IPS-NIHi11 (cell line): ENCODE data around the gene ZNF774.
"Not testable (repeated sequence)": the region's sequence is repeated elsewhere in the genome, so short reads cannot be mapped to it uniquely, and the experiment has no call there.

Experiments used
- DNase-seq: peaks from one replicate; pipeline ENCODE4 v3.0.0; 2012; ENCODE audit warnings: mixed read lengths, low spot score

ZNF774 gene

GRCh38 chr15:90345857-90346256, 6.2 kb upstream of the ZNF774 start:
- DNase-seq, result no peak

GRCh38 chr15:90347431-90348065, 4.5 kb upstream of the ZNF774 start:
- DNase-seq, result not testable (repeated sequence)

- no peak for DNase-seq
These were observed 3.6 kb upstream of the ZNF774 start for GRCh38 chr15:90348456-90348855.

- no peak for DNase-seq
These were observed 3.0 kb upstream of the ZNF774 start for GRCh38 chr15:90349072-90349471.

GRCh38 chr15:90349821-90350220, 2.3 kb upstream of the ZNF774 start:
- DNase-seq, result no peak

GRCh38 chr15:90351479-90352106, 491 bp upstream of the ZNF774 start:
- DNase-seq, result peak; percentile 68

GRCh38 chr15:90354986-90355385, 2.9 kb downstream of the ZNF774 start:
- DNase-seq, result no peak

GRCh38 chr15:90358124-90359033, 6.3 kb downstream of the ZNF774 start:
- no peak for DNase-seq

GRCh38 chr15:90360746-90361145, 8.7 kb downstream of the ZNF774 start:
- DNase-seq, result no peak

- DNase-seq, result no peak
These were observed 10.8 kb downstream of the ZNF774 start for GRCh38 chr15:90362936-90363212.

- DNase-seq, result no peak
These were observed 12.2 kb downstream of the ZNF774 start for GRCh38 chr15:90364251-90364650.

- DNase-seq, result no peak
These were observed 13.5 kb downstream of the ZNF774 start for GRCh38 chr15:90365414-90366055.

GRCh38 chr15:90367576-90367975, 15.5 kb downstream of the ZNF774 start:
- no peak for DNase-seq

- no peak for DNase-seq
These were observed 23.0 kb downstream of the ZNF774 start for GRCh38 chr15:90375071-90375470.

GRCh38 chr15:90376789-90377188, 24.7 kb downstream of the ZNF774 start:
- DNase-seq, result no peak

- no peak for DNase-seq
These were observed 27.2 kb downstream of the ZNF774 start for GRCh38 chr15:90379263-90379662.

- no peak for DNase-seq
These were observed 29.4 kb downstream of the ZNF774 start for GRCh38 chr15:90381515-90381914.

- DNase-seq, result no peak
These were observed 30.2 kb downstream of the ZNF774 start for GRCh38 chr15:90382320-90382719.

GRCh38 chr15:90386221-90386620, 34.1 kb downstream of the ZNF774 start:
- DNase-seq, result no peak

GRCh38 chr15:90387534-90388461, 35.7 kb downstream of the ZNF774 start, which contains the start of gene IQGAP1:
TSS of gene IQGAP1 (plus strand) at chr15:90388242. CDS start at chr15:90388342, 100 bp downstream.
- DNase-seq, result peak; percentile 99
